NCI-H2196 (cell line): ENCODE data around the gene FTCD.
"Not testable (repeated sequence)": the region's sequence is repeated elsewhere in the genome, so short reads cannot be mapped to it uniquely, and the experiment has no call there.

ENCODE experiments used
- DNase-seq: peaks from one replicate; lab custom pipeline; 2025; ENCODE audit not compliant: unreplicated experiment; lab: John Stamatoyannopoulos, UW

Gene FTCD

DNA sequence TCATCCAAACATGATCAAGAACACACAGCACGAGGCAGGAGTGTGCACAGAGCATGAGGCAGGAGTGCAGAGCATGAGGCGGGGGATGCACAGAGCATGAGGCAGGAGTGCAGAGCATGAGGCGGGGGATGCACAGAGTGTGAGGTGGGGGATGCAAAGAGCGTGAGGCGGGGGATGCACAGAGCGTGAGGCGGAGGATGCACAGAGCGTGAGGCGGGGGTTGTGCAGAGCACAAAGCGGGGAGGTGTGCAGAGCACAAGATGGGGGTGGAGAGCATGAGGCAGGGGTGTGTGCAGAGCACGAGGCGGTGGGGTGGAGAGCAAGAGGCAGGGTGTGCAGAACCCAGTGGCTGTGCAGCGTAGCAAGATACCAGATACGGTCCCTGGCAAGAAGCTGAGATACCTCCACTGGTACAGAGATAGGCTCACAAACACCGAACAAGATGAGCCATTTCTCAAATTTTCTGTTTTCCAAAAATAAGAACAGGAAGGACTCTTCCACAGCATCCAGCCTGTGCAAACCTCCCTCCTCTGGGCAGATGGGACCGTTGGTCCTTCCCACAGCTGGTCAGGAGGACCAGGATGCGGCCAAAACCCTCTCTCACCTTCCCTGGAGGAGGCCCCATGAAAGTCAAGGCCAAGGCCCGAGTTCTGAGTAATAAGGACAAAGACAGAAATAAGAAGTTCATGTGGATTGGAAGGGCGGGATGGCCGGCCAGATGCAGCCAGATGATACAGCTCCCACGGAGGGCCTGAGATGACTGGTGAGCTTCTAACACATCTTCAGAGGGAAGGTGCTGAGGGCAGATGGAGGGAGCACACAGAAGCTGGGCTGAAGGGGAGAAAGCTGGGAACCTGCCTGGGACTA lies 16.9 kb upstream of the FTCD start:
- no peak for DNase-seq

DNA sequence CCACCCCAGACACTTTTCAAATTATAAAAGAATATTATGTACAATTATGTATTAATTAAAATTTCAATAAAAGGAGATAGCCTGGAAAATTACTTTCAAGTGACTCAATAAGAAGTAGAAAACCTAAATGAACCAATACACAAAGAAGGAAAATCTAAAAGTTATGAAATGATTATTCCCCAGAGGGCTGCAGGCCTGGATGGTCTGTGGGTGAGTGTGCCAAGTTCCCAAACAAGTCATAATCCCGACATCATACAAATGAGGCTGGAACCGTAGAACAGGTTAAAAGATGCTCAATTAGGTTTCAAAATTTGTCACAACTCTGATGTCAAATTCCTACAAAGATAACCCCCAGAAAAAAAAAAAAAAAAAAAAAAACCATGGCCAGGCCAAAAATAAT lies 16.2 kb upstream of the FTCD start:
- DNase-seq = no peak

DNA sequence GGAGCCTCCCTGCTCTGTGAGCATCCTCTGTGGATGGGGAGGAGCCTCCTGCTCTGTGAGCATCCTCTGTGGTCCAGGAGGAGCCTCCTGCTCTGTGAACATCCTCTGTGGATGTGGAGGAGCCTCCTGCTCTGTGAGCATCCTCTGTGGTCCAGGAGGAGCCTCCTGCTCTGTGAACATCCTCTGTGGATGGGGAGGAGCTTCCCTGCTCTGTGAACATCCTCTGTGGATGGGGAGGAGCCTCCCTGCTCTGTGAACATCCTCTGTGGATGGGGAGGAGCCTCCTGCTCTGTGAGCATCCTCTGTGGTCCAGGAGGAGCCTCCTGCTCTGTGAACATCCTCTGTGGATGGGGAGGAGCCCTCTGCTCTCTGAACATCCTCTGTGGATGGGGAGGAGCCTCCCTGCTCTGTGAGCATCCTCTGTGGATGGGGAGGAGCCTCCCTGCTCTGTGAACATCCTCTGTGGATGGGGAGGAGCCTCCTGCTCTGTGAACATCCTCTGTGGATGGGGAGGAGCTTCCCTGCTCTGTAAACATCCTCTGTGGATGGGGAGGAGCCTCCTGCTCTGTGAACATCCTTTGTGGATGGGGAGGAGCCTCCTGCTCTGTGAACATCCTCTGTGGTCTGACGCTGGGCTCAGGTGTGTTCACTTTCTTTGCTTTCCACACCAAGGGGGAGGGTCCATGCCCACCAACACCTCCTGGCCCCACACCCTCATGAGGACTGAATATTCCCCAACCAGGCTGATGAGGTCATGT lies 15.2 kb upstream of the FTCD start:
- not testable (repeated sequence) for DNase-seq

DNA sequence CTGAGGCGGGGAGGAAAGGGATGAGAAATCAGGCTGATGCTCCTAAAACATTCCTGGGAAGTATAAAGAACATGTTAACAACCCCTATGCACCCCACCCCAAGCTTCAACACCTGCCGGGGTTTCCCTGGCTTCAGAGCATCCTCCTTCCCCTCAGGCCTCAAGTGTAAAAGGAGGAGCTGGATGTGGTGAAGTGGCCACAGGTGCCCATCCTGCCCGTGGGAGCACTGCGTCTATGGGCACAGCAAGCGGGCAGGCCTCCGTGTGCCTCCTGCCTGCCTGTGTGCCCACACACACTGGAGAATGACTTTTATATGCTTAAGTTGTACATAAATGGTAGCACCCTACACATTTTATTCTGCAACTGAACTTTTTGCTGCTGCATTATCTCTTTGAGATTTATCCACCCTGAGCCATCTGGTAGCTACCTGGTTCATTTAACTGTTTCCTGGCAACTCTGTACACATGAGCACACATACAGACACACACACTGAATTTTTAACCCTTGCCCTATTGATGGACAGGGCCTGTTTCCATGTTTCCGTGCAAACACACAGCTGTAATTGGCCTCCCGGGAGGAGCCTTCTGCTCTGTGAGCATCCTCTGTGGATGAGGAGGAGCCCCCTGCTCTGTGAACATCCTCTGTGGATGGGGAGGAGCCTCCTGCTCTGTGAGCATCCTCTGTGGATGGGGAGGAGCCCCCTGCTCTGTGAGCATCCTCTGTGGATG lies 13.4 kb upstream of the FTCD start:
- no peak for DNase-seq

DNA sequence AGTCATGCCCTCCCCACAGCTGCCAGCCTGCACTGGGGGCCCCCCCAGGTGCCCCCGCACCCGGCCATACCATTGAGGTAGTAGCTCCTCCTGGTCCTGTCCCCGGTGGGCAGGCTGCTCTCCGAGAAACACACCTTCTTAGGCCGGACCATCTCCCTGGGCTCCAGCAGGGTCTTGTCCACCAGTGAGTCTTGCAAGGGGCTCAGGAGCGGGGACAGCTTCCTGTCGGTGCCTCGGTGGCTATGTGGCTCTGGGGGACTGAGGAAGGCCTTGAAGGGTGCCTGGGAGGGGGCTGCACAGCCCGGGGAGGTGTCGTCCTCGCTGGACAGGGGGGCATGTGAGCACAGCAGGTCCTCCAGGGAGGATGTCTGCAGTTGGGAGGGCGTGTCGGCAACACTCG lies 12.9 kb upstream of the FTCD start:
- no peak for DNase-seq

DNA sequence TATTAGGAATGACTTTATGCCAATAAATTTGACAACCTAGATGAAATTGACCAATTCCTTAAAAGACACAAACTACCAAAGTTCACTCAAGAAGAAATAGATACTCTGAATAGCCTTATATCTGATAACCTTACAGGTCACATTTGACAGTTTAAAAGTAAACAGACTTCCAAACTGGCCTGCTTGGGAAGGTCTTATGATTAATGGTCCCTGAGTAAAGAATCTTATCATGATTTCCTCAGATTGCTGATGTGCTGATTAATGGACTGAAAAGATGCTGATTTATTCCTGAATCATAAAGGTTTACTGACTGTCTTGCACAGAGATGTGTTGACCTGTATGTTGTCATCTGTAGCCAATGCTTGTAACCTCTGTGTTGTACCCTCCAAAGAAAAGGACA lies 9.7 kb upstream of the FTCD start:
- DNase-seq = no peak

DNA sequence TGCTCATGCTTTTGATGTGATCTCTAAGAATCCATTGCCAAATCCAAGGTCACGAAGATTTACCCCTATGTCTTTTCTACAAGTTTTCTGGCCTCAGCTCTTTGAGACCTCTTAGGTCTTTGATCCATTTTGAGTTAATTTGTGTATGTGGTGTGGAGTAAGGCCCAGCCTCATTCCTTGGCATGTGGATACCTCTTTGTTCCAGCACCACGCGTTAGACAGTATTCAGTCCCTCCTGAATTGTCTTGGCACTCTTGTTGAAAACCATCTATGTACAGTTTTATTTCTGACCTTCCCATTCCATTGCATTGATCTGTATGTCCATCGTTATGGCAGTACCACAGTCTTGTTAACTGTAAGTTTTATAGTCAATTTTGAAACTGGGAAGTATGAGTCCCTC lies 8.0 kb upstream of the FTCD start:
- no peak for DNase-seq

DNA sequence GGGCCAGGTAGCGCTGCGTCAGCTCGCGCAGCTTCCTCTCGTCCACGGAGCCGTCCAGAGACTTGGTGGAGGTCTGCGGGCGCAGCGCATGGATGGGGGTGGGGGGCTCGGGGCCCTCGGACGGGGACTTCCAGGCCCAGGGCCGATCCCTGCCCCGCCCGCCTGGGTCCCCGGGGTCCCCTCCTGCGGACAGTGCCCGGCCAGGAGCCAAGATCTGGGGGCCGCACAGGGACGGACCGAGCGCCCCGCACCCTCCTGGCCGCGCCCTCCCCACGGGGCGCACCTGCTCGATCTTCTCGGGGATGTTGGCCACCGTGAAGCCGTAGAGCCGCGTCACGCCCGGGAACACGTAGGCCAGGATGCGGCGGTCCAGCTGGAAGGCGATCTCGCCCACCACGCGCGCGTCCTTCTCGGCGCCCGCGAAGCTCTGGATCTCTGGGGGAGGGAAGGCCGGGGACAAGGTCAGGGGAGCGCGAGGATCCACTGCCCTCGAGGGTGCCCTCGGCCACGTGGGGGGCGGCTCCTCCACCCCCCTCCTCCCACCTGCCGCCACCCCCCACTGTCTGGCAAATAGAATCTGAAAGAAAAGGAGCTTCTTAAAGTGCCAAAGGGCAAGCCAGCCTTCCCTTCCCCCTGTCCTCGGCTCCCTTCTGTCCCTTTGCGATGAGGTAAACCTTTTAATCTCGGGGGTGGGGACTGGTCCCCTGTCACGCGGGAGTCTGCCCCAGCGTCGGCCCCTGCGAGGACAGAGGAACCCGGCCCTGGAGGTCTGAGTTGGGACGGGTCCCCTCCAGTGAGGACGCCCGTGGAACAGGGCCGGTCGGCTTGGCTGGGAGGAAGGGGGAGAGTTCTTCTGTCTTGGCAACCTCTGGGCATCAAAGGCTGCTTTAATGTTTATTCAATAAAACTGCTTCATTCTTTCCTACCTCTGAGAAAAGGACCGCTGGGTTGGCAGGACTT lies 6.5 kb upstream of the FTCD start:
- DNase-seq = no peak

DNA sequence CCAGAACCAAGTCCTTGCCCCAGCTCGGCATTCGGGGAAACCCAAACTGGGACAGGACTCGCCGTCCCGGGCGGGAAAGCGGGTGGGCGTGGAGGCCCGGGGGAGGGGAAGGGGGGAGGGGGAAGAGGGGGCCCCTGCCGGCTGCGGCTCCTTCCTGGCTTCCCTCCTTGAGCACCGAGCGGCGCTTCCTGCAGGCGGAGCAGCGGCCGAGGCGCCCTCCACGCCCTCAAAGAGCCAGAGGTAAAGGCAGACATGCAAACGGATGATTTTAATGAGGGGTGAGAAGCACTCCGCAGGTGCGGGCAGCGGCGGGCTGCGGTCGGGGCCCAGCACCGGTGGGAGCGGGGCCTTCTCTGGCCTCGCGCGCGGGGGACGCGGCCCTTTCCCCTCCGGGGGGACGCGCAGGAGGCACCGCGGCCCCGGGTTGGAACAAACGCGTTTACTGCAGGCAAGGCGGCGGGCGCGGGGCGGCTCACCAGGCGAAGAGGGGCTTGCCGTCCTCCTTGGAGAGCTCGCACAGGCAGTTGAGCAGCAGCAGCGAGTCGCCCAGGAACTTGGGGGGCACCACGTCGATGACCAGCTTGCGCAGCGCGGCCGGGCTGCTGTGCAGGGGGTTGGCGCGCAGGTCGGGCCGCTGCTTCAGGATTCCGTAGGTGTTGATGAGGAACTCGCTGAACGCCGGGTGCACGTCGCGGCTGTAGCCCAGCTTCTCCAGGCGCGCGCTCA lies 5.7 kb upstream of the FTCD start:
- DNase-seq = no peak

DNA sequence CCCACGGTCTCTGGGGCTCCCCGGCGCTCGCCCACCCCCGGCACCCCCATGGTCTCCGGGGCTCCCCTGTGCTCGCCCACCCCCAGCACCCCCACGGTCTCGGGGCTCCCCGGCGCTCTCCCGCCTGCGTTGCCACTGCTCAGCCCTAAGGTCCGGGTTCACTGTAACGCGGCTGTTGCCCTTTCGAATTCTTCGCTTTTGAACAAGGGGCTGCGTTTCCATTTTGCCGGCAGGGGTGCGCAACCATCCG lies 5.2 kb upstream of the FTCD start:
- DNase-seq = no peak

DNA sequence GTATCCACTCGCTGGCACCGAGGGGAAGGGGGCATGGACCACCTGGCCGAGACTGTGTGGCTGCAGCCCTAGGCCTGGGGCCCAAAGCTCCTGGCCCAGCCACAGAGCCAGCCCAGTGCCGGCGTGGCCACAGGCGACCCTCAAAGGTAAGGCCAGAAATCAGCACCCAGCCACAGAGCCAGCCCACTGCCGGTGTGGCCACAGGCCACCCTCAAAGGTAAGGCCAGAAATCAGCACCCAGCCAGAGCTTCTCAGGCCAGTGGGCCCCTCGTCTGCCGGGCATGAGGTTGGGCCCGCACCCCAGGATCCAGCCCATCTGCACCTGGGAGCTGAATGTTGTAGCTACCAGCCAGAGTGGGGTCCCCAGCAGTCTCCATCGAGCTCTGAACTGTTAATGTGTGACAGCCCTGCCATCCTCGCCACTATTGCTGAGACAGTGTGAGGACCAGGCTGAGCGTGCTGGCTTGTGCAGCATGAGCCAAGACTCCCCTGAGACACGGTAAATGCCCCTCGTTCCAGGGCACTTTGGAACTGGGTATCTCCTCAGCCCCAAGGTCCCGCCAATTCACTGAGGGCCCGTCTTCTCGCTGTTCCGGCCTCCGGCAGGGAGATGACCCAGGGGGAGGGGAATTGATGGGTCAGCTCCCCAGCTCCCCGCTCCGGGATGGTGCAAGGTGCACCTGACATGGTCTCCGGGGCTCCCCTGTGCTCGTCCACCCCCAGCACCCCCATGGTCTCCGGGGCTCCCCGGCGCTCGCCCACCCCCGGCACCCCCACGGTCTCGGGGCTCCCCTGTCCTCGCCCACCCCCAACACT lies 4.7 kb upstream of the FTCD start:
- DNase-seq = no peak

DNA sequence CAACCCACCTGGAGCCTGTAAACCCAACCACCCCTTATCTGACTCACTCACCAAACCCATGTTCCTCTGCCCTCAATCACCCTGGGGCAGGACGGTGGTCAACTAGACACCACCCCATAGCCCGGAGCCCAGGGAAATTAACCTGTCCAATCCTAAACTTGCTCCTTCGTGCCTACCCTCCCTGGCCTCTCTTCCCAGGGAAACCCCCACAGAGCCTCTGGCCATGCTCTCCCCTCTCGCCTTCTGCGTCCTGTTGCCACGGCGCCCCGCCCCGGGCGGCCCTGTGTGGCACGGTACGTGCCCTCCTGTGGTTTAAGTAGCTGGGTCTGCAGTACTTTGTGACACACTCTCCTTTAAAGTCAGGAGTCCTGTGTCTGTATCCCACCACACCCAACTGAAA lies 4.0 kb upstream of the FTCD start:
- no peak for DNase-seq

DNA sequence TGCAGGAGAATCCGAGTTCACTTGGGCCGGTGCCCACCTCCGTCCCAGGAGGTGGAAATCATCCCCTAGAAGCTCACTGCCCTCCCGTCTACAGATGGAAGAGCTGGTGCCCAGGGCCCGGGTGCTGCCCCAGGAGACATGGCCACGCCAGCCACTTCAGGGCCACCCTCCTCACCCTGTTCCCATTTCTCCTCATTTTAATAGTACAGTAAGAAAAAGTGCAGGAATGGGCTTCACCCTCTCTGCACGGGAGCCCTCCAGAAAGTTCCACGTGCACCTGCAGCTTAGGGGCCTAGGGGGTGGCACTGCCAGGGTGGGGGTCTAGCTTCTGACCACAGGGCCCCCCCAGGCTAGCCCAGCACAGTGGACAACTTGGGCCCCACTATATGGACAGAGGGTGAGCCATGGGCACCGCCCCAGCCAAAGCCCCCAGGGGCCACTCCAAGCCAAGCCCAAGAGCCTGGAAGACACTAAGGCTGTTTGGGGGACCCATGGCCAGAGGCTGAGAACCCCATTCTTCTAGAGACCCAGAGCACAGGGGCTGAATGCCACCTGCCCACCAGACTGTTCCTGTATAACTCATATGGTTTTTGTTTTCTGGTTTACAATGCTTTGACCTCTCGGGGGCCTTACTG lies 3.4 kb upstream of the FTCD start:
- no peak for DNase-seq

DNA sequence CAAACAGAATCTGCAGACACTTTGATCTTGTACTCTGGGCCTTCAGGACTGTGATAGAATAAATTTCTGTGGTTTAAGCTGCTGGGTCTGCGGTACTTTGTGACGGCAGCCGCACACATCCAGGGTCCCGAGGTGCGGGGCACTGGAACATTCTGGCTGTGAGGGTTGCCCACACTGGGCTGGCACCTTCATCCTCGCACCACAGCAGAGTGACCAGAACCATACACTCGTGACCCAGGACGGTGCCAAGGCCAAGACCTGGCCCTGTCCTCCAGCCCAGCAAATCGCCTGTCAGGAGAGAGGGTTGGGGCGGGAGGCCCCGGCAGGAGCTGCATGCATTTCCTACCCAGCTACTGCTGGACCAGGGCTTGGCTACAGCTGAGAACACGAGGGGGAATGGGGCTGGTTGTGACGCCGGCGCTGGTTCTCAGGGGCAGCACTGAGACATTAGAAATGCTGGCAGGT lies 2.6 kb upstream of the FTCD start:
- no peak for DNase-seq

DNA sequence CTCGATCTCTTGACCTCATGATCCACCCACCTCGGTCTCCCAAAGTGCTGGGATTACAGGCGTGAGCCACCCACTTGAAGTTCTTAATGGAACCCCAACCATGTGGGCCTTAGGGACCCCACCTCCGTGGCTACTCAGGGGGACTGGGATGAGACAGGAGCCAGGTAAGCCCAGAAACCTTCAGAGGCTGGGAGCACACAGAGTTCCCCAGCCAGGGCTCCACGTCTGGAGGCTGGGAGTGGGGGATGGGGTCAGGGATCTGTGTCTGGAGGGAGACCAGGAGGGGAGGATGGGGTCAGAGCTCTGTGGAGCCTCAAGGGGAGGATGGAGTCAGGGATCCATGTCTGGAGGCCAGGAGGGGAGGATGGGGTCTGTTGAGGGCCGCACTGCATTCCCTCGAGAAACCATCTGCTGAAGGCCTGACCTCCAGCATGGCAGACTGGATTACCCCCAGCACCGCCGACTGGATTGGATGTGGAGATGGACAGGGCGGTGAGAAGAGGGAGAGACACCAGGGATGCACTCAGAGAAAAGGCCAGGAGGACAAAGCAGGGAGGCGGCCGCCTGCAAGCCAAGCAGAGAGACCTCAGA lies 2.1 kb upstream of the FTCD start:
- no peak for DNase-seq

DNA sequence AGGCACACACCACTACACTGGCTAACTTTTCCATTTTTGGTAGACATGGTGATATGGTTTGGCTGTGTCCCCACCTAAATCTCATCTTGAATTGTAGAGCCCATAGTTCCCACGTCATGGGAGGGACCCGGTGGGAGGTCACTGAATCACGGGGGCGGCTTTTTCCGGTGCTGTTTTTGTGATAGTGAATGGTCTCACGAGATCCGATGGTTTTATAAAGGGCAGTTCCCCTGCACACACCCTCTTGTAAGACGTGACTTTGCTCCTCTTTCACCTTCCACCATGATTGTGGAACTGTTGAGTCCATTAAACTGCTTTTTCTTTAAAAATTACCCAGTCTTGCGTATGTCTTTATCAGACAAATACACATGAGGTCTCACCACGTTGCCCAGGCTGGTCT lies 1.3 kb upstream of the FTCD start:
- DNase-seq = no peak

DNA sequence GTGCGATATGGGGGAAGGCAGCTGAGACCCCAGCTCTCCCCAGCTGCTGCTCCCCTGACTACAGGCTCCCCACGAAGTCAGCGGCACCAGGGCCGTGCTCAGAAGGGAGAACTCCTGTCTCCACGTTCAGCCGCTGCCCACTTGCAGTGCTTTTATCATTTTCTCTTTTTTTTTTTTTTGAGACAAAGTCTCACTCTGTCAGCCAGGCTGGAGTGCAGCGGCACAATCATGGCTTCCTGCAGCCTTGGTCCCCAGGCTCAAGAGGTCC lies 933 bp upstream of the FTCD start:
- no peak for DNase-seq

DNA sequence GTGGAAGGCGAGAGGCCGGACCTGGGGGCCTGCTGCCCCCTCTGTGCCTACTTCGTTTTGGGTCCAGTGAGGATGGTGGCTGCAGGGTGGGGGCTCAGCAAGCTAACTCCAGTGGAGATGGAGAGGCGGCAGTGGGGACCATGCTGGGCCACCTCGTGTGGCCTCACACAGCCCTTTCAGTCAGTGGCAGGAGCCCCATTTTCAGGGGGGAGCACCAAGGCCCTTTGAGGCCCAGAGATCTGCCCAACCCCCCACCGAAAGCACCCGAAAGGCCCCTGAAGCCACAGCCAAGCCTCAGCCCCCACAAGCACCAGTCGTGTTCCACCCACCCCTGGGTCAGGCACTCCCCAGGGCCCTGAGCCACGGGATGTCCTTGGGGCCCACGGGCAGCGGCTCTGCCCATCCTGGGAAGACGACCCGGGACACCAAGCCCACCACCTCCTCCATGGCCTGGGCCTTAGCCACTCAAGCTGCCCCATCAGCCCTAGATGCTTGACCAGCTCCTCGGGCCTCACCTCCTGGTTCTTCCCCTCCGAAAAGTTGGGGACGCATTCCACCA lies 345 bp downstream of the FTCD start:
- DNase-seq = no peak
